HEK293T (cell line): ENCODE measurements around the gene LIN7C.

Source experiments
- CTCF ChIA-PET: fragments of 350-600 bp; formaldehyde crosslinking; extraction: SDS; loops from one replicate; lab custom pipeline; 2021; ENCODE audit warnings: antibody characterized with exemption, inconsistent platforms; lab: Yijun Ruan, JAX
- POLR2A ChIA-PET: fragments of 350-600 bp; formaldehyde crosslinking; extraction: SDS; loops from one replicate; lab custom pipeline; 2020; ENCODE audit warnings: antibody characterized with exemption, inconsistent platforms; lab: Yijun Ruan, JAX
- DNase-seq: peaks from one replicate; pipeline ENCODE4 v3.0.0; 2012; ENCODE audit warnings: mixed read lengths; ENCODE audit errors: extremely low spot score
- ARNT ChIP-seq: fragments of 450-650 bp; IDR thresholded peaks from 2 replicates; pipeline ENCODE4 v1.6.1; 2017; ENCODE audit warnings: mild to moderate bottlenecking
- BHLHE40 ChIP-seq: fragments of 450-650 bp; IDR thresholded peaks from 2 replicates; pipeline ENCODE4 v1.6.1; 2016; ENCODE audit warnings: mild to moderate bottlenecking, moderate library complexity, borderline replicate concordance
- CTBP1 ChIP-seq: fragments of 450-650 bp; IDR thresholded peaks from 2 replicates; pipeline ENCODE4 v1.6.1; 2016; ENCODE audit warnings: borderline replicate concordance
- ELF4 ChIP-seq: fragments of 450-650 bp; IDR thresholded peaks from 2 replicates; pipeline ENCODE4 v1.6.1; 2017; ENCODE audit warnings: antibody characterized with exemption
- FOXA1 ChIP-seq: fragments of 450-650 bp; IDR thresholded peaks from 2 replicates; pipeline ENCODE4 v1.6.1; 2016; ENCODE audit warnings: mild to moderate bottlenecking
- FOXK2 ChIP-seq: fragments of 450-650 bp; IDR thresholded peaks from 2 replicates; pipeline ENCODE4 v1.6.1; 2016; ENCODE audit warnings: mild to moderate bottlenecking
- FOXM1 ChIP-seq: fragments of 450-650 bp; IDR thresholded peaks from 2 replicates; pipeline ENCODE4 v1.6.1; 2017; ENCODE audit warnings: mild to moderate bottlenecking, borderline replicate concordance
- HDGF ChIP-seq: fragments of 450-650 bp; IDR thresholded peaks from 2 replicates; pipeline ENCODE4 v1.6.1; 2017; ENCODE audit warnings: antibody characterized with exemption, borderline replicate concordance
- L3MBTL2 ChIP-seq: fragments of 450-650 bp; conservative IDR thresholded peaks from 2 replicates; pipeline ENCODE4 v1.6.1; 2016; ENCODE audit warnings: mild to moderate bottlenecking
- LEF1 ChIP-seq: fragments of 450-650 bp; IDR thresholded peaks from 2 replicates; pipeline ENCODE4 v1.6.1; 2017; ENCODE audit warnings: mild to moderate bottlenecking, borderline replicate concordance
- NFRKB ChIP-seq: fragments of 450-650 bp; IDR thresholded peaks from 2 replicates; pipeline ENCODE4 v1.6.1; 2016; ENCODE audit warnings: mild to moderate bottlenecking, moderate library complexity
- PKNOX1 ChIP-seq: fragments of 450-650 bp; IDR thresholded peaks from 2 replicates; pipeline ENCODE4 v1.6.1; 2016
- SP1 ChIP-seq: fragments of 450-650 bp; IDR thresholded peaks from 2 replicates; pipeline ENCODE4 v1.6.1; 2017
- SUZ12 ChIP-seq: fragments of 450-650 bp; IDR thresholded peaks from 2 replicates; pipeline ENCODE4 v1.6.1; 2016; ENCODE audit warnings: mild to moderate bottlenecking
- TARDBP ChIP-seq: fragments of 450-650 bp; IDR thresholded peaks from 2 replicates; pipeline ENCODE4 v1.6.1; 2016
- ZNF384 ChIP-seq: fragments of 450-650 bp; IDR thresholded peaks from 2 replicates; pipeline ENCODE4 v1.6.1; 2016

LIN7C gene

GRCh38 chr11:27466363-27466762, 40.2 kb downstream of the LIN7C start:
- POLR2A ChIA-PET: no interaction called here
- DNase-seq: no peak
- TF ChIP-seq PKNOX1 (no peak), LEF1 (no peak), FOXK2 (no peak), HDGF (no peak), TARDBP (no peak), FOXA1 (no peak), NFRKB (no peak), CTBP1 (no peak), L3MBTL2 (no peak)
- CTCF ChIA-PET: no interaction called here

GRCh38 chr11:27465629-27466028, 40.9 kb downstream of the LIN7C start:
- CTCF ChIA-PET: no interaction called here
- DNase-seq: no peak
- TF ChIP-seq FOXK2 (no peak), FOXA1 (no peak), SUZ12 (no peak), LEF1 (no peak), BHLHE40 (no peak), L3MBTL2 (no peak), FOXM1 (no peak), SP1 (no peak)
- POLR2A ChIA-PET: interaction anchor here (0.9 kb wide), 1 partner anchor 17 kb away, joined by 3 read pairs; no protein-coding TSS in a partner anchor

GRCh38 chr11:27464909-27465308, 41.7 kb downstream of the LIN7C start:
- TF ChIP-seq L3MBTL2: no peak
- TF ChIP-seq NFRKB: no peak
- TF ChIP-seq PKNOX1: no peak
- no peak for TF ChIP-seq BHLHE40
- TF ChIP-seq FOXK2: no peak
- TF ChIP-seq ZNF384: no peak
- no peak for TF ChIP-seq SUZ12
- no peak for TF ChIP-seq LEF1
- no peak for TF ChIP-seq SP1
- no peak for TF ChIP-seq HDGF
- no peak for TF ChIP-seq ELF4
- no peak for TF ChIP-seq TARDBP
- no peak for TF ChIP-seq FOXA1
- TF ChIP-seq FOXM1: no peak
- TF ChIP-seq CTBP1: no peak
- no peak for TF ChIP-seq ARNT
- no peak for DNase-seq
- POLR2A ChIA-PET: interaction anchor here (0.9 to 1.4 kb wide), 3 partner anchors 8 to 49 kb away, joined by 3 to 5 read pairs (median 3); no protein-coding TSS in a partner anchor
- CTCF ChIA-PET: interaction anchor here (0.5 to 1.1 kb wide), 3 partner anchors 21 to 169 kb away, joined by 3 to 4 read pairs (median 3); no protein-coding TSS in a partner anchor

GRCh38 chr11:27464289-27464696, 42.3 kb downstream of the LIN7C start:
- POLR2A ChIA-PET: interaction anchor here (1.2 to 1.4 kb wide), 2 partner anchors 9 to 49 kb away, joined by 3 to 5 read pairs; no protein-coding TSS in a partner anchor
- CTCF ChIA-PET: interaction anchor here (0.5 to 1.1 kb wide), 3 partner anchors 21 to 168 kb away, joined by 3 to 4 read pairs (median 3); no protein-coding TSS in a partner anchor

GRCh38 chr11:27462543-27462942, 44.0 kb downstream of the LIN7C start:
- ChIA-PET POLR2A (interaction anchor here (1.4 kb wide), 1 partner anchor 10 kb away, joined by 3 read pairs; the partner anchor contains the start of gene LGR4), CTCF (no interaction called here)
- TF ChIP-seq SP1 (no peak), FOXK2 (no peak), TARDBP (no peak), LEF1 (no peak), FOXA1 (no peak), ARNT (no peak), NFRKB (no peak), ELF4 (no peak), L3MBTL2 (no peak), PKNOX1 (no peak), BHLHE40 (no peak), ZNF384 (no peak), CTBP1 (no peak), FOXM1 (no peak), SUZ12 (no peak), HDGF (no peak)
- DNase-seq: no peak

More at GRCh38 chr11:27464289-27464696, 42.3 kb downstream of the LIN7C start:
- DNase-seq: no peak
- no peak for TF ChIP-seq NFRKB
- TF ChIP-seq SUZ12: no peak
- no peak for TF ChIP-seq TARDBP
- no peak for TF ChIP-seq PKNOX1
- TF ChIP-seq L3MBTL2: no peak
- no peak for TF ChIP-seq ZNF384
- no peak for TF ChIP-seq CTBP1
- no peak for TF ChIP-seq ARNT
- TF ChIP-seq FOXA1: no peak
- TF ChIP-seq ELF4: no peak
- TF ChIP-seq FOXK2: no peak
- TF ChIP-seq HDGF: no peak
- TF ChIP-seq LEF1: no peak
- no peak for TF ChIP-seq FOXM1
- TF ChIP-seq BHLHE40: no peak
